NCI-H446 (cell line): ENCODE data around the gene GSK3A.
"Not testable (repeated sequence)": the region's sequence is repeated elsewhere in the genome, so short reads cannot be mapped to it uniquely, and the experiment has no call there.

Source experiments
- DNase-seq, 2 experiments: peaks; one replicate each; lab custom pipeline; 2025; lab: John Stamatoyannopoulos, UW

GSK3A gene

DNA sequence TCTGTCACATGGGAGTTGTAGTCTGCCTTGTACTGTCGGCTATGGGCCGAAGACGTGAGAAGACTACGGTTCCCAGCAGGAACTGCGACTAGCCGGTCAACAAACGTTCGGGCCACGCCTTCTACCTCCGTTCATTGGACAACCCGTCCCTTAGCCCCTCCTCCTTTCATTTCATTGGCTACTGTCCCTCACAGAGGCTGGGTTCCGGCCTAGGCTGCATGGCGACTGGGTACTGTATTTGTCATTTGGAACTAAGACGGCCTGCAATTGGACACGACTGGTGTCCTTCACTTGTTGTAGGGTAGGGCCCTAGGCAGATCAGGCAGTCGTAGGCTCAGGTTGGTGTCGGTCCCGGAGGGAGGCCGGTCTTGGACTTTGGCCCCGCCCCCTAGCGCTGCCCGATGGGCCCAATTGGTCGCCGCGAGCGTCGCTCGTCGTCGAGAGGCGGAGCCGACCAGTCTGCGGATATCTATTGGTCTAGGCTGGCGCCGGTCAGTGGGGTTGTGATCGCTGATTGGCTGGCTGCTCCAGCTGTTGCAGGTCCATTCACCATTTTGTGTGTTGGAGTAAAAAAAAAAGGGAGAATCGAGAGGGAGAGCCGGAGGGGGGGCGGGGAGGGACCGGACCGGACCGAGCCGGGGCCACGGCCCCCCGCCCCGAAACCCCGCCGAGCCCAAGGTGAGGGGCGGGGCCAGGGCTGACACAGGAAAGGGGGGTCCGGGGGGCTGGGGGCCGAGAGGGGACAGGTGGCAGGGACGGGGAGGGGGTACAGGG is 26.5 kb upstream of the GSK3A start, which contains the start of gene CIC:
CIC (plus strand) TSS at position 549 of the 774 bp plus-strand sequence. CDS start 2,532 bp downstream, outside the sequence.
- peak; percentile 100 for DNase-seq

DNA sequence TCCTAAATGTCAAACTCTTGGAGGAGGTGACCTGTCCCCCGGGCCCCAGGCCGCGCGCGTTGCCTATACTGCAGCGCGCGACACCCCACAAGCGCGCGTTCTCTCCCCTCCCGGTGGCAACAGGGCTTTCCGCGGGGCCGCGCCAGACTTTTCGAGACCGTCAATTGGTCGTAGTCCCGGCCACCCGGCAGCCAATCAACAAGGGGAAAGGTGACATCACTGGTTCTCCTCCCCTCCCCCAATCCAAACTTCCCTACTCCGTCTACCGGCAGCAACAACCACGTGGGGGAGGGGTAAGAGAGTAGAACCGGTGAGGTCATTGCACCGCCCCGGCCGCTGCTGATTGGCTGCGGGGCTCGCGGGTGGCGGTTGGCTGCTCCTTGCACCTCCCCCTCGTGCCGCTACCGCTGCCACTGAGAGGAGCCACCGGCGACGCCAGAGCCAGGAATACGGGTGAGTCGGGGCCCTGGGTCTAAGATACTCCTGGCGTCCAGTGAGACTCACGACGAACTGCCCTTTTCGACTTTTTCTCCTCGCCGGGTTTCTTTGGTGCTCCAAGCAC is 25.8 kb upstream of the GSK3A start:
- DNase-seq, result peak; percentile 99 to 100

DNA sequence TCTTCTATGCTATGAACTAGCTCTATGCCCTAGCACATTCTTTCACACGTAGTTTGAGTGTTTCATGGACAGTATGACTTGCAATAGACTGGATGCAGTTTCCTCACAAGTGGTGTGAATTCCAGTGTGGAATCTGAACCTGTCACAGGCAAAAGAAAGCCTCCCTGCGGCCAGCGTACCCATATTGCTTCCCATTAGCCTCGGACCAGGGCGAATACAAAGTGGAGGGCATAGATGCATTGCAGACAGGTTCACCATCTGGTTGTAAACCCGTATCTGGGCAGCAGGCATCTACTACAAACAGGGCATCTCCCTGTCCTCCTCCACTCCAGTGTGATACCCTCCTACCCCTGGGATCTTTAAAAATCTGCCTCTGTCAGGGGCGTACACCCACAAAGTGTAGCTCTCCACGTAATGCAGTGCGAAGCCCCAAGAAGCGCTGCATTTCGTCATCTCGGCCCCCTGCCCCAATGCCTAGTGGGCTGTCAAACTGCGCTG is 25.3 kb upstream of the GSK3A start:
- no peak for DNase-seq

DNA sequence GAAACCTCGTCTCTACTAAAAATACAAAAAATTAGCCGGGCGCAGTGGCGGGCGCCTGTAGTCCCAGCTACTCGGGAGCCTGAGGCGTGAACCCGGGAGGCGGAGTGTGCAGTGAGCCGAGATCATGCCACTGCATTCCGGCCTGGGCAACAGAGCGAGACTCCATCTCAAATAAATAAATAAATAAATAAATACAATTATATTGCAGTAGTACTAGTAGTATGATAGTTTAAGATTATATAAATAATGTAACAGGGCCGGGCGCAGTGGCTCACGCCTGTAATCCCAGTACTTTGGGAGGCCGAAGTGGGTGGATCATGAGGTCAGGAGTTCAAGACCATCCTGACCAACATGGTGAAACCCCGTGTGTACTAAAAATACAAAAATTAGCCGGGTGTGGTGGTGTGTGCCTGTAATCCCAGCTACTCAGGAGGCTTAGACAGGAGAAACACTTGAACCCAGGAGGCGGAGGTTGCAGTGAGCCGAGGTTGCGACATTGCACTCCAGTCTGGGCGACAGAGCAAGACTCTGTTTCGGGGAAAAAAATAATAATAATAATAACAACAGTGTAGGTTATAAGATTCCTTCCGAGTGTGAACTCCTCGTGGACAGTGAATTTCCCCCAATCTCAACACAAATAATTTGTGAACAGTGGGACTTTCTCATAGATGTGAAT is 24.7 kb upstream of the GSK3A start:
- DNase-seq, result not testable (repeated sequence)

GRCh38 chr19:42266105-42266504 is 23.7 kb upstream of the GSK3A start:
- DNase-seq, result not testable (repeated sequence)

DNA sequence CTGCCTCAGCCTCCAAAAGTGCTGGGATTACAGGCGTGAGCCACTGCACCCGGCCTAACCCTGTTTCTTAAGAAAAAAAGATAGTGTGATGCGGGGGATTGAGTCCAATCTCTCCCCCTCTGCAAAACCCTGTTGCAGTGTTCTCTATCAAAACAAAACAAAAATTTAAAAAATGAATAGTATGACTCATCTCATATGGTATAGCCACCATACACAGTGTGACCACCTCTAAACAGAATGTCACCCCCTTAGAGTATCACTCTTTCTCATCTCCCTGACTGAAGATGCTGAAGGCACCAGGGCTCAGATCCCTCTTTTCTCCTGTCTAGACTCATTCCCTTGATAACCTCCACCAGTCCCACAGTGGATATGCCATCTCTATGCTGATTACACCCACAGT is 19.4 kb upstream of the GSK3A start:
- no peak for DNase-seq

DNA sequence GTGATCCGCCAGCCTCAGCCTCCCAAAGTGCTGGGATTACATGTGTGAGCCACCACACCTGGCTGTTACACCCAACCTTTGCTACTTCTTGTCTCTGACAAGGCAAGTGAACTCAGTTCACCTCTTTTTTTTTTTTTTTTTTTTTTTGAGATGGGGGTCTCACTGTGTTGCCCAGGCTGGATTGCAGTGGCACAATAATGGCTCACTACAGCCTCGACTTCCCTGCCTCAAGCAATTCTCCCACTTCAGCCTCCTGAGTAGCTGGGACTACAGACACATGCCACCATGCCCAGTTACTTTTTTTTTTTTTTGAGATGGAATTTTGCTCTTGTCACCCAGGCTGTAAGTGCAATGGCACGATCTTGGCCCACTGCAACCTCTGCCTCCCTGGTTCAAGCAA is 15.4 kb upstream of the GSK3A start:
- DNase-seq, result not testable (repeated sequence)

DNA sequence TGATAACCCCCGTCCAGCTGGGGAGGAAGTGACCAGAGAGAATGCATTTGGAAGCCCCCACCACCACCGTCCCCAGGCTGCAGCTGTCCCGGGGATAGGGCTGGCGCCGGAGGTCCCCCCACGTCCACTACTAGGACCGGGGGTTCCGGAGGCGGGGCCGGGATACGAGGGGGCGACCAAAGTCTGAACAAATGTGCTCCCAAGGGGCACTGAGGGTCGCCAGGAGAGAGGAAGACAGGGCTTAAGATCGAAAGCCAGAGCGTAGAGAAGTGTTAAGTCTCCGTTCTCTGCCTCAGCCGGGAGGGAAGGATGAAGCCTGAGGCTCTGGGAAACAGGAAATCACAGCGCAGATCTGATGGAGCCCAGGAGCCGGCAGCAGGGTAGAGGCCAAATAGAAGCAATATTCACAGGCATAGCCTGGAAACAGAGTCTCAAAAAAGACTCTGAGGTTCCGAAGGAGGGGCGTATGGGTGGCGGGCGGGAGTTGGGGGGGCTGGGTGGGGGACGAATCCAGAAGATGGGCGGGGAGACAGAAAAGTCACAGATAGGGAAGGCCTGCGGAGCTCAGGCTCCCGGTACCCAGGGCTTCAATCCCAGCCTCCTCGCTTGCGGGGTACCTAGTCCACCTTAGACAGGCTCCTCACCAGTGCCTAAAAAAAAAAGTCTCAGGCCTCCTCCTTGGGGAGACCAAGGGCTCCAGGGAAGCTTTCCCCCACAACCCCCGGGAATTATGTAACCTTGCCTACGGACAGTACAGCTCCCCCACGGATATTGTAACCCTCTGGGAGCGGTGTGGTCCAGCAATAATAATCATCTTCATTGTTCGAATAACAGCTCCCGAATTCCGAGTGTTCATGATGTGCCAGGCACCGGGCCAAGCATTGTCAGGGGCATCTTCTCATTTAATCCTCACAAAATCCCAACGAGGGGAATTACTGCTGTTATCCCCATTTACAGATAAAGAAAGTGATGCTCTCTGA is 13.7 kb upstream of the GSK3A start:
- no peak for DNase-seq

GRCh38 chr19:42254850-42255765 is 12.7 kb upstream of the GSK3A start, which contains the start of gene ERF:
ERF (minus strand) TSS chr19:42255128; CDS start chr19:42254999, 129 bp downstream.
- peak; percentile 84 to 92 for DNase-seq

DNA sequence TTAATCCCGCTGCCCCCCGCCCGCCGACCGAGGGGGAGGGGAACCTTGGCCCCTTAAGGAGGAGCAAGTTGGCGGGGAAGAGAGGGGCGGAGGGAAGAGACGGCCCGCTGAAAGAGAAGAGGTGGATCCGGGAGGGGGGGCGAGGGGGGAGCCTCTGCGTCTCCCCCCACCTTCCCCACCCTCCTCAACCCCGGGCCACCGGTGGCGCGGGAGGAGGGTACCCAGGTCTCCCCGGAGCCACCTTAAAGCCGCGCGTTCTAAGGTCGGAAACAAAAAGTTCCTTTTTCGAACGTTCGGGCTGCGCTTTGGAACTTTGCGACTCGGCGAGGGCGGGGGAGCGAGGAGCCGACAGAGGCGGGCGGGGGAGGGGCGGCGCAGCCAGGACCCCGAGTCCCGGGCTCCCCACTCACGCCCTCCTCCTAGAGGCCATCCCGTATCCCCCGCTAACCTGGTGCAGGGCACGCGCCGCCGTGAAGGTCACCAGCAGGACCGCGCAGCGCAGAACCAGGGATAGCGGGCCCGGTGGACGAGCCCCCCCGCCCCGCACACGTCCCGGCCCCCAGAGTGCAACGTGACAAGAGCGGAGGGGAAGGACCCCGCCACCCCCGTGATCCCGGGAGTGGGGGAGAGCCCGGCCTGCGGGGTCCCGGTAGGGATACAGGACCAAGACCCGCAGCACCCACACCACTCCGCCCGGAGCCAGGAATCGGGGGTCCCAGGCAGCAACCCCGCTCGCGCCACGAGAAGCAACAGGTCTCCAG is 11.9 kb upstream of the GSK3A start:
- DNase-seq, result peak in 1 of 2 experiments; percentile 76

DNA sequence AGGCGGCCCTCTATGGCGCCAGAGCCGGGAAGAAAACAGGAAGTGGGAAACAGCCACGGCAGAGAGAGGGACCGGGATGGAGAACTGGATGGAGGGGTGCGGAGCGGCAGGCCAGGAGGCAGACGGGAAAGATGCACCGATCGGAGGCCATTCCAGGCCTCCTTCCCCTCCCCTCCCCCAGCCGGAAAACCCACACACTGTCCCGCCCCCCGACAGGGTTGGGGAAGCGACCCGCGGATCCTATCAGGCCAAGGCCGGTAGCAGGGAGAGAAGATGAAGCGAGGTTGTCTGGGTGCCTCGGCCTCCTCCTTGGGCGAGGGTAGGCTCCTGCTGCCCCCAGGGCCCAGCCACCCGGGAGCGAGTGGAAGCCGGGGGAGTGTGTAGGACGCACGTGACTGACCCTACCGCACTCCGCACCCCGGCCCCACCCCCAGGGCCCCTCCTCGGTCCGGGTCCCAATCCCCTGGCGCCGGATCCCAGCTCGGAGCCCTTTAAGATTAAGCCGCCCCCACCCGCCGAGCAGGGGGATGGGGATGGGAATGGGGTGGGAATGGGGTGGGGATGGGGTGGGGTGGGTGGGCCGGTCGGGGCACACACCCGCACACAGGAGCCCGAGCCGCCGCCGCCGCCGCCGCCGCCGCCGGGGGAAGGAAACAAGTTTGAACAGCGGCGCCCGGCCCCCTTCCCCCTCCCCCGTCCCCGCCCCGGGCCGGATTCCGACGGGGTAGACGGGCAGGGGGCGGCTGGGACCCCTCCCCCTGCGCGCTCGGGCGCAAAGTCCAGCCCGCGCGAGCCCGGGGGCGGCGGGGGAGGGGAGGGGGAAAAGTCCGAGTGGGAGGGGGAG is 11.1 kb upstream of the GSK3A start:
- peak; percentile 55 to 67 for DNase-seq

- no peak for DNase-seq
Observed at GRCh38 chr19:42252365-42253244, 10.2 kb upstream of the GSK3A start.

GRCh38 chr19:42251572-42252358 is 9.4 kb upstream of the GSK3A start:
- DNase-seq, result no peak

DNA sequence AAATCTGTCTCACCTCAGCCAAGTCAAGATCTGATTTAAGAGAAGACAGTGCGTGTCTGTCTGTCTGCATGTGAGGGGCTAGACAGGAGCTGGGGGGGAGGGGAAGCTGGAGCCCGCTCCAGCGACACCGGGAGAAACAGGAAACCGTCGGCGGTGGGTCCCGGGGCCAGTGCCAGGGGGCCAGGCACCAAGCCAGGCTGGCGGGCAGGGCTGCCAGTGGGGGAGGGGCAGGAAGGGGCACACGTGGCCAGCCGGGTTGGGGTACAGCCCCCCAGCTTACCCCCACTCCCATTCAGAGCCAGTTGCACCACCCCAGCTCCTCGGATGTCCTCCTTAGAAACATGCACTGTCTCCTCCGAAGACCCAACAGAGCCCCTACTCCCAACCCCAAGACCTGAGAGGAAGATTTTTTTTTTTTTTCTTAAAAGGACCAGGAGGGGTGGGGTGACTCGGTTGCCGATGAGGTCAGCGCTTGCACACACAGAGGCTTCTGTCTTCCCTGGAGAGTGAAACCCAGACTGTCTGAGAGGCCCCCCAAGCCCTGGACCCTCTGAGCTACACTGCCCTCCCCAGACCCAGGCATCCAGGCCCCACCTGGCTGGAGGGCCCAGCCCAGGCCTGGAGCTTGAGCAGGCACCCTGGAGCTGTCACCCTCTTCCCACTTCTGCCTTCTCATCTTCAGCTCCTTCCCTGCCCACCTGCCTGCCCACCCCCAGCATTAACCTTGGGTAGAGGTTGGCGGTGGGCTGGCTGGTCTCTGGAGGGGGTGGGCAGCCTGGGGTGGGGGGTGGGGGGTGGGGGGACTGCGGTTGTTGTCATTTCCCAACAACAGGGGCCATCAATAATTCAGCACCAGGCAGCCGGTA is 8.5 kb upstream of the GSK3A start:
- peak in 1 of 2 experiments; percentile 41 for DNase-seq

DNA sequence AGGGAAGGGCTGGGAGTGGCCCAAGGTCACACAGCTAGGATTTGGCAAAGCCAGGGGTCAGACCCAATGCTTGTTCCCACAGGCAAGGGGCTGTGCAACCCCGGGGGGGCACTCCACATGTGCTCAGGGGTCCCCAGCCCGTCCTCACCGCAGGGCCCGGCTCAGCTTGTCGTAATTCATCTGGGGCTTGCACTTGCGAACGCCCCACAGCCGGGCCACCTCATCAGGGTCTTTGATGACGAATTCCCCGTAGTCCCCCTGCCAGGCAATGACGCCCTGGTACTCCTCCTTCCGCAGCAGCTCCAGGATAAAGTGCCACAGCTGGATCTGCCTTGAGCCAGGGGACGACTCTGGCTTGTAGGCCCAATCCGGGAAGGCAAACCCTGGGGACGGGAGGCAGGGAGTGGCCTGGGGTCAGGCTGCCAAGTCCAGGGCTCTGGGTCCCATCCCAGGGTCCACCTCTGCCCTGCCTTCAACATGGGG is 7.8 kb upstream of the GSK3A start:
- DNase-seq, result no peak

GRCh38 chr19:42249769-42250168 is 7.4 kb upstream of the GSK3A start:
- DNase-seq, result no peak
